Stimulated activated CD4-positive, alpha-beta T cell treated with anti-CD3 and anti-CD28 coated beads, TNF-alpha, amount 100 ng/mL, for 1 hour (primary cell): Measurements from ENCODE around the gene HSDL1.
A peak's percentile ranks its signal among the peaks of the same experiment; 100 is the strongest.
"Not testable (repeated sequence)": the region's sequence is repeated elsewhere in the genome, so short reads cannot be mapped to it uniquely, and the experiment has no call there.

Experiments used
- DNase-seq, 3 donors: peaks; one replicate each; pipeline ENCODE4 v3.0.0-alpha.2; 2020; ENCODE audit warnings: low read depth in 3 of 3, low spot score in 1 of 3

The HSDL1 gene

DNA sequence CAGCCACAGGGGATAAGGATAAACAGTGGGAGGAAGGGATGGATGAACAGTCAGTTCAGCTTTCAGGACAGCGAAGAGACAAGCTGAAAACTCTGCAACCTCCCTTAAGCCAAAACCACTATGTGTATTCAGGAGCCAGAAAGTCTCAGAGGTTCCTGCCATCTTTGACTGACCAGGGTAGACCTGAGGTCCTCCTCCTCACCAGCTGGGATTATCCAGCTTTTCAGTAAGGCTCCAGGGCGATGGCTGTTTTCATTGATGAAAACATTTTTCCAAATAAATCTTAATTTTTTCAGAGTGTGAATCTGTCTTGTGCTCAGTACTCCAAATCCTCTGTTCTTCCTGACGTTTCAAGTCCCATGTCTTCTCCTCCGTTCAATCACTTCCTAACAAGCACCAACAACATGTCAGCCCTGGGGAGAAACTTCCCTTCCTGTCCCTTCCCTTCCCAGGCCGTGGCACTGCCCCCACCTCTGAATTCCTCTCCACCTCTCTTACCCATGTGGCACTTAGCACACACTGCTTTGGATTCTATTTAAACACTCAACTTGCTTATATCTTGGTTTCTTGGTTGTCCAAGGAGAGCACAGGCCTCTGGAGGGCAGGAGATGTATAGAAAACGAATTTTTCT lies 5.2 kb downstream of the HSDL1 start:
- no peak for DNase-seq

GRCh38 chr16:84138824-84139627 lies 6.0 kb downstream of the HSDL1 start:
- no peak for DNase-seq

DNA sequence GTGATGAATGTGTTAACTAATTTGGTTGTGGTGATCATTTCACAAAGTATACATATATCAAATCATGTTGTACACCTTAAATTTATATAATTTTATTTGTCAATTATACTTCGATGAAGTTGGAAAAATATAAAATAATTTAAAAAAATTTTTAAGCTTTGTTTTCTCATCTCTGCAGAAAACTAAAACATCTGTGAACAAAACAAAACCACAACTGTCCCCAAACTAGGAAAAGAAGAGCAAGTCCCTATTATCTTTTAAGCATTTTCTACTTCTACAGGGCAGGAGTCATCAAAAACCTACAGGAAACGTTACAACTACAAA lies 6.5 kb downstream of the HSDL1 start:
- DNase-seq = no peak

GRCh38 chr16:84137769-84138357 lies 7.1 kb downstream of the HSDL1 start:
- DNase-seq = no peak

GRCh38 chr16:84137287-84137686 lies 7.7 kb downstream of the HSDL1 start:
- no peak for DNase-seq

- no peak for DNase-seq
These were observed 8.4 kb downstream of the HSDL1 start for GRCh38 chr16:84136331-84137125.

DNA sequence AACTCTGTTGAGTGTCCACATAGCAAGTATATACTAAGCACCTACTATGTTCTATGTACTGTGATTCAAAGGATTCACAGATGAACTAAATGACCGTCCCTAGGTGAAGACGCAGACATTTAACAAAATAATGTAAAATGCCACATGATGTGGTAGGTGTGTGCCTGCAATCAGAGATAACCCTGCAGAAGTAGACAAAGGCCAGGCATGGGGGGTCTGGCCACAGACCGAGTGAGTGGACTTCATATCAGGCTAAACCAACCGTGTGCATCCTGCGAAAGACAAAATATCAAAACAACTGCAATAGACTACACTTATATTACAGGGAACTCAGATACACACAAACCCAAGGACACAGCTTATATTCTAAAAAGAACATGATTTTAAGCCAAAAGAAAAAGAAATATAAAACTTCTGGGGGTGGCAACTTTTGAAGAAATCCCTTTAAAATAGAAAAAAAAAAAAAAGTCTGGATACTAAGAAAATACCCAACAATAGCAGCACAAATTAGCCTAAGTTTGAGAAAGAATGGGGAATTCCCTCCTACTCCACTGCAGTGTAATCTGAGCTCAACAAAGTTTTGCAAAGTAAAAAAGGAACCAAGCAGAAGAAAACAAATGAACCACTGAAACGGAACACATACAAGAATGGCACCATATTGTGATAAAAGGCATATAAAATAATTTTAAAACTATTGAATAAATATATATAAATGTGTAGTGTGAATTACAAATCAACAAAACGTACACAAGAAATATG lies 12.3 kb downstream of the HSDL1 start:
- no peak for DNase-seq

DNA sequence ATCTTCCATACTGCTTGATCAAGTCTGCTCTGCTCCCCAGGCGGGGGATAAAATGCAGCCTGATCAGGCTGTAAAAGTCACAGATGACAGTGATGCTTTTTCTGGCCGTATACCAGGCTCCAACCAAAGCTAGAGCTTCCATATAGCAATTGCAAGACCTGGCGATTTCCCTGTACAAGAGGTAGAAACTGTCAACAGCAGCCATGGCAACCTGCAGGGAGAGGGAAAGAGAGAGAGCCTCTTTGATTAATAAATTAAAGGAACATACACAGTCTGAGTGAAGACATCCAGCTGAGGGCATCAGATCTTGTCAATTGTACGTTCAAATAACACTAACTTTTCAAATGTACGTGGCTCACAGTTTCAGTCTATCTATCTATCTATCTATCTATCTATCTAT lies 13.9 kb downstream of the HSDL1 start:
- DNase-seq = no peak

GRCh38 chr16:84124257-84125073 lies 20.5 kb downstream of the HSDL1 start:
- no peak for DNase-seq

DNA sequence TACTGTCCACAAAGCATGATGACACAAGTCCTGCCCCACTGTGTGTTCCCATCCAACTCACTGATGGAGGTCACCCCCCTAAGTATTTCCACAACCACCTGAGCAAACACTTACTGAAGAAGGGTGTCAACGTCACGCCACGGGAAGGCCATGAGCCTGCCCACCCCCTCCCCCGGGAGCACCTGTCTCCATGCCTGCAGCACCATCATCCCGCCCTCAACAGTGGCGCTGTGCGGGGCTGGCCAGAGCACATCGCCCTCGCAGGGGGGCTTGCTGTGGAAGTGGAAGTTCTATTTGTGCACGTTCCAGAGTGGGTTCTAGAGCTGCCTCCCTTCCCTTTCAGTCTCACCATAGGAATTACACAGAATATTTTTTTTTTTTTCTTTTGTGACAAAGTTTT lies 24.0 kb downstream of the HSDL1 start:
- DNase-seq = no peak

DNA sequence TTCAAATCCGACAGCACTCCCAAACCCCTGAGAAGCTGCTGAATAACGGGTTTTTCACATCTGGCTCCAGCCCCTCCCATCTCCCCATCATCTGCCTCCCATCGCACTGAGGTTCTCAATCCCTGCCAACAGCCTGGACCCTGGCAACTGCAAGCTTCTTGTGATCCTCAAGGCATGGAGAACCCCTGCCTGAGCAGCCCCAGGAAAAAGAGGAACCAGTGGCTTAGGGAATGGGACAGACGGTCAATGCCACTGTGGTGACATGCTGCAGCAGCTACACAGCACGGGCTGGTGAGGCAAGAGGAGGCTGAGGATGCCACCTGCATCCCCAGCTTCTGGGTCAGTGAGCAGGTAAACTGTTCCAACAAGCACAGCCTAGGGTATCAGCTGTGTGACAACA lies 25.0 kb downstream of the HSDL1 start:
- no peak for DNase-seq

DNA sequence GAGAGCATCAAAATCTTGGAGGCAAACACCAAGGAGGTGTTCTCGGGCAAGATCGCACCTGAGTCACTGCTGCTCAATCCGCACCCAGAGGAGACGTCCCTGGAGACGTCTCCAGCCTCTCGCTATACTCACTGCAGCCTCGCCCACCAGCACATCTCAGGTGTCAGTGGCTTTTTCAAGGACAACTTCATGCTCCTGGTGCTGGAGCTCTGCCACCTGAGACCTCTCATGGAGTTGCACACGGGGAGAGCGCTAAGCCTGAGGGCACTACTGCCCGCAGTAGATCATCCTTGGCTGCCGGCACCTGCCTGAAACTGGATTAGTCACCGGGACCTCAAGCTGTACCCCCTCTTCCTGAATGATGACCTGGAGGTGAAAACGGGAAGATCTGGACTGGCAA lies 25.6 kb downstream of the HSDL1 start:
- no peak for DNase-seq

DNA sequence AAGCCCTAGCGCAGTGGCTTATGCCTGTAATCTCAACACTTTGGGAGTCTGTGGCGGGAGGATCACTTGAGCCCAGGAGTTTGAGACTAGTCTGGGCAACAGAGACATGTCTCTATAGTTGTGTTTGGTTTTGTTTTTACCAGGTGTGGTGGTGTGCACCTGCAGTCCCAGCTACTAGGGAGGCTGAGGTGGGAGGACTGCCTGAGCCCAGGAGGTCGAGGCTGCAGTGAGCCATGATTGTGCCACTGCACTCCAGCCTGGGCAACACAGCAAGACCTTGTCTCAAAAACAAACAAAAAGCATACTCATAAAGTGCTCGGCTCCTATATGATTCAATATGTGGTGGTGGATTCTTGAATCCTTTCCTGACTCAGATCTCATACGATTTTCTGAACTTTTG lies 26.7 kb downstream of the HSDL1 start:
- not testable (repeated sequence) for DNase-seq

GRCh38 chr16:84117494-84117843 lies 27.5 kb downstream of the HSDL1 start:
- peak in 1 of 3 donors; percentile 24 for DNase-seq

DNA sequence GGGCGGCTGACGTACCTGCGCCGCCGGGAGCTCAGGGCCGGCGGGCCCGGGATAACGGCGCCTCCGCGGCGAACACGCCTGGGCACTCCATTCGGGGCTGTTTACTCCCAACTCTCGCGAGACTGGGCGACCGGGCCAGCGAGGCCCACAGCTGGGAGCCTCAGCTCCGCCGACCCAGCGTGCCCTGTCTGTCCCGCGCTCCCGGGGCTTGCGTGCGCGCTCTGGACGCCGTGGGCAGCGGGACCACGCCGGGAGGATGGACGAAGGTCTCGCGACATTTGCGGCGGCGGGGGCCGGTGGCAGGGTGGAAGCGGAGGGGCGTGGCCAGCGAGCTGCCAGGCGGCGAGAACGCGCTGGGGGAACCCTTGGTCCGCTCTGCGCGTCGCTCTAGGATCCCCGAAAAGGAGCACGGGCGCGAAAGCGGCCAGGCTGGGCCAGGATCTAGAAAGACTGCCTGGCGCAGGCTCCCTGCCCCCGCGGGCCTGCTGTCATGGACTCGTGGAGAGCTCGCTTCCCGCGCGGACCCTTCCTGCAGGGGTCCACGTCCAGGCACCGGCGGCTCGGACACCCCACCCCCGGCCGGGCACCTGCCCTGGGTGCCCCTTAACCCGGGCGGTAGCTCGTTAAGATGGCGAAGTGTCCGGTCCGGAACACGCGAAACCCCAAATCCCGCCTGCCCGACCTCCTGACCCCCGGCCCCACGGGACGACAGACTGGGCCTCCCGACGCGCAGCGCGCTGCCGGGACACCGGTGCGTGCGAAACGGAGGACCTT lies 28.1 kb downstream of the HSDL1 start, which contains the start of gene MBTPS1:
TSS of gene MBTPS1 (minus strand) at position 223 of the 774 bp plus-strand sequence. CDS start 15,159 bp downstream, outside the sequence.
- peak; percentile 93 to 97 (median 97) for DNase-seq

DNA sequence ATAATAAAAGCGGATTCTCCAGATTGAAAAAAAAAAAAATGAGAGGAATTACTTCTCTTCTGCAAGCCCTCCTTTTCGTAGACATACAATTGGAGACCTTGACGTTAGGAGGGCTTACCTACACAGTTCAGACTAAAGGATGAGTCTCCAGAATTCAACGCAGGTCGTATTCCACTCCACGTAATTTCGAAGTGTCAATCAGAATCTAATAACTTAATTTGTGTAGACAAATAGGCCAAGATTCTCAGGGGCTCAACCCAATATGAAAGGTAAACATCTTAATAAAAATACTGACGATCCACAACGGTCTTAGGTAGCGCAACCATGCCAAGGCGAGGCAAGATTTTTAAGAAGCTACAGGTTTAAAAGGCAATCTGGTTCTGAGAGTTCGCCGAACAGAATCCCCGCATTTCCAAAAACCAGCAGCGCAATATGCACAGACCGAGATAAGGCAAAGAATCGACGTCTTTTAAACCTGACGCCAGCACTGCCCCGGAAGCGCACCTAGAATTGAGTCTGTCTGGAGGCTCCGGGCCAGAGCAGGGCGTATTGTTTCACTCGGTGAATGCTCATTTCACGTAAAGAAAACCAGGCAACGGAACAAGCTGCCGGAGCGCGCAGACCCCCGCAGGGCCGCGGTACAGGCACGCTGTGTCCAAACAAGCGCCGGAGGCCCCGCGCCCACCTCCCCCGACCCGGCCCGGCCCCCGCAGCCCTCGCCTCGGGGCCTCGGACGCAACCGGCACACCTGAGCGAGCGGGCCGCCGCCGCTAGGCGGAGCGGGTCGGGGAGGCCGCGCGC lies 28.9 kb downstream of the HSDL1 start:
- peak in 1 of 3 donors; percentile 12 for DNase-seq

DNA sequence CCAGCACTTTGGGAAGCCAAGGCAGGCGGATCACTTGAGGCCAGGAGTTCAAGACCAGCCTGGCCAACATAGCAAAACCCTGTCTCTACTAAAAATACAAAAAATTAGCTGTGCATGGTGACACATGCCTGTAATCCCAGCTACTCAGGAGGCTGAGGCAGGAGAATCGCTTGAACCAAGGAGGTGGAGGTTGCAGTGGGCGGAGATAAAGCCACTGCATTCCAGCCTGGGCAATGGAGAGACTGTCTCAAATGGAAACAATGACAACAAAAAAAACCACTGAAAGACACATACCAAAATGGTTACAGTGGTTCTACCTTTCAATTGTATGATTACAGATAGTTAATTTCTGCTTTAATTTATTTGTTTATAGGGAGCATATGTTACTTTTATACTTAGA lies 33.0 kb downstream of the HSDL1 start:
- DNase-seq = not testable (repeated sequence)

DNA sequence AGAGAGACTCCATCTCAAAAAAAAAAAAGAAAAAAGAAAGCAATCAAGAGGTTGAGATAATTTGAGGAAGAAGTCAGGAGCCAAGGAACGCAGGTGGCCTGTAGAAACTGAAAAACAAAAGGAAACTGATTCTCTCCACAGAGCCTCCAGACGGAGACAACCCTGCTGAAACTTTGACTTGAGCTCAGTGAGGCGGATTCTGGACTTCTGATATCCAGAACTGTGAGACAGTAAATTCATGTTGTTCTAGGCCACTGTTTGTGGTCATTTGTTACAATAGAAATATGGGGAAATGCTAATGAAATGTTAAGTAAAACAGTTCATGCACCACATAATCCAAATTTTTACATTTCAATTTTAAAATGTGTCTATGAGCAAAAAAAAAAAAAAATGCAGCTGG lies 33.5 kb downstream of the HSDL1 start:
- no peak for DNase-seq

DNA sequence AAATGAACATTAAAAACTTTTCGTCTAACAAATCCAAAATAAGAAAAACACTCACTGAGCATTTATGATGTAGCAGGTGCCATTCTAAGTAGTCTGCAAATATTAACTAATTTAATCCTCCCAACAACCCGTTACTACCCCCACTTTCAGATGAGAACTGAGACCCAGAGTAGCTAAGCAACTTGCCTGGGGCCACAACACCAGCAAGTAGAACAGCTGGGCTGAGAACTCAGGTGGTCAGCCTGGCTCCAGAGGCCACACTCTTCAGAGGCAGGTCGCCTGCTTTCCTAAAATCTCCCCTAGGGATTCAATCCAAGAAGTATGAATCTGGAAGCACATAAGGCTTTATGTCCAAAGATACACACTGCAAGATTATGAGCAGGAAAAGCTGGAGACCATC lies 34.5 kb downstream of the HSDL1 start:
- DNase-seq = no peak
